Endothelial cell (in vitro differentiated cells): Measurements from ENCODE around the gene SHC2. TPM values are rescaled to one million over a fixed set of nuclear protein-coding genes. Genes with fewer than 3 reads are reported as not detected.
"Not testable (repeated sequence)": the region's sequence is repeated elsewhere in the genome, so short reads cannot be mapped to it uniquely, and the experiment has no call there.

ENCODE experiments used
- DNase-seq: peaks from one replicate; pipeline ENCODE4 v3.0.0; 2021; ENCODE audit warnings: low spot score
- H3K27ac Mint-ChIP-seq: one replicate; pipeline ENCODE4 v1.8.0; 2021; ENCODE audit warnings: mixed read lengths, inconsistent platforms; ENCODE audit not compliant: unreplicated experiment
- H3K27me3 Mint-ChIP-seq: one replicate; pipeline ENCODE4 v1.8.0; 2021; ENCODE audit warnings: mild to moderate bottlenecking, moderate library complexity, mixed read lengths, inconsistent platforms; ENCODE audit not compliant: unreplicated experiment
- H3K36me3 Mint-ChIP-seq: one replicate; pipeline ENCODE4 v1.8.0; 2021; ENCODE audit warnings: mild to moderate bottlenecking, low read depth, mixed read lengths, inconsistent platforms; ENCODE audit not compliant: unreplicated experiment
- H3K4me1 Mint-ChIP-seq: one replicate; pipeline ENCODE4 v1.8.0; 2021; ENCODE audit warnings: mild to moderate bottlenecking, mixed read lengths, inconsistent platforms; ENCODE audit not compliant: unreplicated experiment
- H3K4me3 Mint-ChIP-seq: one replicate; pipeline ENCODE4 v1.8.0; 2021; ENCODE audit warnings: mild to moderate bottlenecking, mixed read lengths, inconsistent platforms; ENCODE audit not compliant: unreplicated experiment
- H3K9me3 Mint-ChIP-seq: one replicate; pipeline ENCODE4 v1.8.0; 2021; ENCODE audit warnings: mixed read lengths, inconsistent platforms; ENCODE audit not compliant: unreplicated experiment
- CTCF ChIP-seq: fragments of 200-600 bp; sonication (generic); IDR thresholded peaks from one replicate; pipeline ENCODE4 v1.5.0; 2021; ENCODE audit warnings: antibody characterized with exemption; ENCODE audit not compliant: unreplicated experiment
- total RNA-seq: library from RNA; stranded (reverse); fragmentation: NEBNext Ultra II Directional; extraction: Animal tissue kit (Norgen Biotek cat#: 25700); gene quantifications from one replicate; pipeline ENCODE4 v1.2.1, GENCODE V29; 2021; ENCODE audit not compliant: unreplicated experiment

The SHC2 gene
- total RNA-seq, 1 donor from 2014 or later, result 46.9 TPM

GRCh38 chr19:423691-424466 lies 37.0 kb downstream of the SHC2 start:
- Mint-ChIP-seq H3K4me1 (no peaks in the 10 kb centered on the region), H3K36me3 (peaks cover 13% of the 10 kb centered on the region), H3K4me3 (no peak overlapping the region), H3K9me3 (no peaks in the 10 kb centered on the region), H3K27me3 (peaks cover 9% of the 10 kb centered on the region), H3K27ac (no peak overlapping the region)
- no peak for TF ChIP-seq CTCF
- DNase-seq, result no peak

GRCh38 chr19:422917-423226 lies 38.0 kb downstream of the SHC2 start:
- H3K4me3 Mint-ChIP-seq, result peak overlapping the region; percentile 62
- H3K9me3 Mint-ChIP-seq, H3K36me3 Mint-ChIP-seq, H3K27ac Mint-ChIP-seq, DNase-seq, H3K4me1 Mint-ChIP-seq: not testable (repeated sequence)
- H3K27me3 Mint-ChIP-seq, result peaks cover 12% of the 10 kb centered on the region

- H3K27me3 Mint-ChIP-seq, result peaks cover 12% of the 10 kb centered on the region
Measured at GRCh38 chr19:422213-422916, 38.5 kb downstream of the SHC2 start.

GRCh38 chr19:419721-420515 lies 40.9 kb downstream of the SHC2 start:
- no peak overlapping the region for H3K4me3 Mint-ChIP-seq
- no peak for DNase-seq
- peaks cover 7% of the 10 kb centered on the region for H3K36me3 Mint-ChIP-seq
- peaks cover 5% of the 10 kb centered on the region for H3K27me3 Mint-ChIP-seq
- no peak for TF ChIP-seq CTCF
- no peak overlapping the region for H3K27ac Mint-ChIP-seq
- H3K9me3 Mint-ChIP-seq, result no peaks in the 10 kb centered on the region
- no peaks in the 10 kb centered on the region for H3K4me1 Mint-ChIP-seq

More at GRCh38 chr19:422213-422916, 38.5 kb downstream of the SHC2 start:
- H3K9me3 Mint-ChIP-seq, result no peaks in the 10 kb centered on the region
- peak overlapping the region; percentile 62 for H3K4me3 Mint-ChIP-seq
- no peak for DNase-seq
- no peak overlapping the region for H3K27ac Mint-ChIP-seq
- H3K36me3 Mint-ChIP-seq, result peaks cover 7% of the 10 kb centered on the region
- H3K4me1 Mint-ChIP-seq, result no peaks in the 10 kb centered on the region
- no peak for TF ChIP-seq CTCF

GRCh38 chr19:418761-419671 lies 41.8 kb downstream of the SHC2 start:
- no peak overlapping the region for H3K4me3 Mint-ChIP-seq
- no peak overlapping the region for H3K27ac Mint-ChIP-seq
- no peak for TF ChIP-seq CTCF
- peaks cover 5% of the 10 kb centered on the region for H3K27me3 Mint-ChIP-seq
- DNase-seq, result no peak
- H3K9me3 Mint-ChIP-seq, result no peaks in the 10 kb centered on the region
- no peaks in the 10 kb centered on the region for H3K4me1 Mint-ChIP-seq
- H3K36me3 Mint-ChIP-seq, result peaks cover 7% of the 10 kb centered on the region
